ENCODE measurements around the gene ASB7. TPM values are rescaled to one million over a fixed set of nuclear protein-coding genes. Genes with fewer than 3 reads are reported as not detected.

The ASB7 gene
- total RNA-seq, 1 donor from 2014 or later = 17.3 TPM

GRCh38 chr15:100627789-100628395, 25.5 kb downstream of the ASB7 start:
- Histone ChIP-seq H3K36me3 (ENCODE audit: control insufficient read depth, insufficient read depth, low read length) (peaks cover 2% of the 10 kb centered on the region), H3K27me3 (ENCODE audit: control insufficient read depth, insufficient read depth, low read length) (no peaks in the 10 kb centered on the region), H3K4me3 (ENCODE audit: low read depth, low read length) (no peak overlapping the region)
- DNase-seq (ENCODE audit: low read depth) = peak; percentile 44
- TF ChIP-seq CTCF (IDR thresholded peaks at IDR 0.05; ENCODE audit: insufficient read depth, low read length, poor library complexity, severe bottlenecking) = peak; percentile 65

- Histone ChIP-seq H3K27me3 (ENCODE audit: control insufficient read depth, insufficient read depth, low read length) (no peaks in the 10 kb centered on the region), H3K4me3 (ENCODE audit: low read depth, low read length) (no peak overlapping the region), H3K36me3 (ENCODE audit: control insufficient read depth, insufficient read depth, low read length) (peaks cover 2% of the 10 kb centered on the region)
- no peak for TF ChIP-seq CTCF (IDR thresholded peaks at IDR 0.05; ENCODE audit: insufficient read depth, low read length, poor library complexity, severe bottlenecking)
- DNase-seq (ENCODE audit: low read depth) = no peak
These were observed 26.4 kb downstream of the ASB7 start for GRCh38 chr15:100628746-100629145.

- Histone ChIP-seq H3K4me3 (ENCODE audit: low read depth, low read length) (no peak overlapping the region), H3K36me3 (ENCODE audit: control insufficient read depth, insufficient read depth, low read length) (peaks cover 2% of the 10 kb centered on the region), H3K27me3 (ENCODE audit: control insufficient read depth, insufficient read depth, low read length) (no peaks in the 10 kb centered on the region)
- DNase-seq (ENCODE audit: low read depth) = no peak
- TF ChIP-seq CTCF (IDR thresholded peaks at IDR 0.05; ENCODE audit: insufficient read depth, low read length, poor library complexity, severe bottlenecking) = no peak
These were observed 29.4 kb downstream of the ASB7 start for GRCh38 chr15:100631831-100632230.

- Histone ChIP-seq H3K36me3 (ENCODE audit: control insufficient read depth, insufficient read depth, low read length) (peaks cover 2% of the 10 kb centered on the region), H3K4me3 (ENCODE audit: low read depth, low read length) (no peak overlapping the region), H3K27me3 (ENCODE audit: control insufficient read depth, insufficient read depth, low read length) (no peaks in the 10 kb centered on the region)
- no peak for DNase-seq (ENCODE audit: low read depth)
- no peak for TF ChIP-seq CTCF (IDR thresholded peaks at IDR 0.05; ENCODE audit: insufficient read depth, low read length, poor library complexity, severe bottlenecking)
These were observed 31.3 kb downstream of the ASB7 start for GRCh38 chr15:100633763-100634075.

GRCh38 chr15:100635406-100636071, 33.1 kb downstream of the ASB7 start:
- TF ChIP-seq CTCF (IDR thresholded peaks at IDR 0.05; ENCODE audit: insufficient read depth, low read length, poor library complexity, severe bottlenecking) = no peak
- H3K36me3 ChIP-seq (ENCODE audit: control insufficient read depth, insufficient read depth, low read length) = no peaks in the 10 kb centered on the region
- no peak for DNase-seq (ENCODE audit: low read depth)
- no peaks in the 10 kb centered on the region for H3K27me3 ChIP-seq (ENCODE audit: control insufficient read depth, insufficient read depth, low read length)
- H3K4me3 ChIP-seq (ENCODE audit: low read depth, low read length) = no peak overlapping the region

Data from kidney epithelial cell (primary cell).